CD4-positive, alpha-beta T cell treated with Interleukin-4 for 1 hour (primary cell): Measurements from ENCODE around the gene LARP4B.
"Not testable (repeated sequence)": the region's sequence is repeated elsewhere in the genome, so short reads cannot be mapped to it uniquely, and the experiment has no call there.

Experiments
- DNase-seq, 2 donors: peaks; one replicate each; pipeline ENCODE4 v3.0.0-alpha.2; 2020 to 2022

The LARP4B gene

DNA sequence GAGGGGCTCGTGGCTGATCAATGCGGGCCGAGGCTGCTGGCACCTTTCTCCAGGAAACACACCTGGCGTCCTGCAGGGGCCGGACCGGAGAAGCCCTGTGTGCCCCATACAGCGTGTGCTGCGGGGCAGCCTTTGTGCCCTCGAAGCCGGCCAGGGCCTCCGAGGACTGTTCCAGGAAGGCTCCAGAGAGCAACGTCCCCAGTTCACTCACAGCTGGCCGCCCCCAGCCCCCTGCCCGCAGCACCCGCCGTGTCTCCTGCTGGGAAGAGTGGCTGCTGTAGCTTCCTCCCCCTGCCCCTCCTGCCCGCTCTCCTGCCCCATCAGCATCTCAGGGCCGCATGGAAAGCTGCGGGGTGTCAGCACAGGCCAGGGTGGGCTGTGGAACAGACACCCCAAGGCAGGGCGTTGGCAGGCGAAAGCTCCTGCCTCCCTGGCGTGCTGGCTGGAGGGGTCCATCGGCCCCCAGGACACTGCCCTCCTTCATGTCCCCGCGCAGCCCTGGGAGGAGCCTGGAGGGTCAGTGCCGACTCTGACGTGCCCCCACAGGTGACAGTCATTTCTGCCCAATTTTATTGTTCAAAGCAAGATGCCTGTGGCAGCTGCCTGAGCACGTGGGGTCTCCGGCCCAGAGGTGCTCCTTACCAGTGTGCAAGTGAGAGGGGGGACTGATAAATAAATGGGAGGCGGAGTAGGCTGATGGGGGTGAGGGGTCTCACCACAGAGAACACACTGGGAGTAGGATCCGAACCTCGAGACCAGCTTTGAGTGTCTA, 146.2 kb downstream of the LARP4B start:
- no peak for DNase-seq

DNA sequence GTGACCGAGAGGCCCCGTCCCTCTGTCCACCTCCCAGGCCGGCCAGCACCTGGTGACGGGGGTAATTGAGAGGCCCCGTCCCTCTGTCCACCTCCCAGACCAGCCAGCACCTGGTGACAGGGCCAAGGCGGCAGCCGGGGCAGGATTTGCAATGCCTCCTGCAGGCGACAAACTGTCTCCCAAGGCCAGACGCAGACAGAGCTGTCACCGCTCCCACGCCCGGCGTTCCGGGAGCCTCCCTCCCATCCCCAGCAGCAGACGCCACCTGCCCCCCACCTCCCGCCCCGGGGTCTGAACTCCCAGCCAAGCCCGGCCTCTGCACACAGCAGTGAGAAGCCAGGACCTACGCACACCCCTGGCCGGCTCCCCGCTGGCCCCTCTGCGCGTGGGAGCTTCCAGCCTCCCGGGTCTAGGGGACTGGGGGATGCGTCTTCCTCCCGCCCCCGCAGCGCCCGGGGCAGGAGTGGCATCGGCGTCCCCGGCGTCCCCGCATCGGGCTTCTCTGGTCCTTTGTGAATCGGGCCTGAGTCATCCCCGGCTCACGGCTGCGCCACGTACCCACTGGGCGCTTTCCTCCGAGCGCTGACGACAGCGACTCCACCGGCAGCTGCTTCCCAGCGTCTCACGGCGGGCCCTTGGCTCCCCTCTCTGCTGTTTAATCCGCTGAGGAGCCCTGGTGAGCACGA, 147.0 kb downstream of the LARP4B start:
- DNase-seq = no peak

DNA sequence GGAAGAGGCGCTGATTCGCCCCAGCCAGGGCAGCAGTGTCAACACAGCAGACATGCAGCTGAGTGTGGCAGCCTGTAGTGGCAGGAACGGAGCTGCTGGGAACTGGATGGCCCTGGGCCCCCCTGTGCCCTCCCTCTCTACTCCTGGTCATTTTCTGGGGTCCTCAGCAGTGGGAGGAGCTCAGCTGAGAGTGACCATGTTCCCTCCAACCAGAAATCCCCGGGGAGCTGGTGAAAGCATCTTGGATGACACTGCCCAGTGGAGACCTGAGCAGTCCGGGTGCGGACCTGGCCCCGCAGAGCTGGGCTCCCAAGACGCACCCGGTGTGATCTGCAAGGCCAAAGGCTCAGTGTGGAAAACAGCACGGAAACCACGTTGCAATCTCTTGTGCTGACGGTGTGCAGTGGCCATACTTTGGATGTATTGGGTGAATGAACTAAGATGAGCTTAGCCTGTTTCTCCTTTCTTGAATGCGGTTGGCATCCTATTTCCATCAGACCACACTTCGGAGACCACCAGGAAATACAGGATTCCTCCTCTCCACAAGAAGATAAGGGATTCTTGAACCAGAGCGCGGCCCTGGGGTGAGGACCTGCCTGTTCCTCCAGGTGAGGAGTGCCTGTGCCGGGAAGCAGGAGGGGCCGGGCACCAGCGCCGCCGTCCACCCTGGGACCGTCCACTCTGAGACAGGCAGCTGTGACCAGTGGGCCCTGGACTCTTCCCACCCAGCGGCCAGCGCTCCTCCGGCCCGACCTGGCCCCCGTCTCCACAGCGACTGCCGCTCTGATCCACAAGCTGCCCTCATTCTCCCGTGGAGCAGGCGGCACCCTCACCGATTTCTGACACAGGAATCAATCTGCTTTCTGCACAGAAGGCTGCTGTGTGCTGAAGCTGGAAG, 148.5 kb downstream of the LARP4B start:
- DNase-seq = no peak

DNA sequence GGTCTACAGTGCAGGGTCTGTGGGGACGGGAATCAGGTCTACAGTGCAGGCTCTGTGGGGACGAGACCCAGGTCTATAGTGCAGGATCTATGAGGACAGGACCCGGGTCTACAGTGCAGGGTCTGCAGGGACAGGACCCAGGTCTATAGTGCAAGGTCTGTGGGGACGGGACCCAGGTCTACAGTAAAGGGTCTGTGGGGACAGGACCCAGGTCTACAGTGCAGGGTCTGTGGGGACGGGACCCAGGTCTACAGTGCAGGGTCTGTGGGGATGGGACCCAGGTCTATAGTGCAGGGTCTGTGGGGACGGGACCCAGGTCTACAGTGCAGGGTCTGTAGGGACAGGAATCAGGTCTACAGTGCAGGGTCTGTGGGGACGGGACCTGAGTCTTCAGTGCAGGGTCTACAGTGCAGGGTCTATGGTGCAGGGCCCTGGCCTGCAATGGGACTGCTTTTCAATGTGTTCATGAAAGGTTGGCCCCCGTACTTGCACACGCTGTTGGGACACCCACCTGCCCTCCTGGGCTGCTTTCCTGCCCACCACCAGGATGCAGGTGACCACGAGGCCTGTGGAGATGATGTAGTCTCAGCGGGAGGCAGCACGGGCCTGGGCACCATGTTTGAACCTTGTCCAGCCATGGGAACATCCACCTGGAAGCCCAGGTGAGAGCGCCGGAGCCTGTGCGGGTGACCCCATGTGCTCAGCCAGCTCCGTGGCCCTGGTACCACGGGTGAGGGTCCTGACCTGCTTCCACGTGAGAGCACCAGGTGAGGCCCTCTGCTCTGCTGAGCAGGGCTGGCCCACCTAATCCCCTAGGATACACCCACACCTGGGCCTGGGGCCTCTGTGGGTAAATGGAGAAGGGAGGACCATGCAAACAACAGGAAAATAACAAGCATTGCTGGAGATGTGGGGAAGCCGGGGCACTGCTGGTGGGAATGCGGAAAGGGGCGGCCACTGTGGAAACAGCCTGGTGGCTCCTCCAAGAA, 150.7 kb downstream of the LARP4B start:
- no peak for DNase-seq

DNA sequence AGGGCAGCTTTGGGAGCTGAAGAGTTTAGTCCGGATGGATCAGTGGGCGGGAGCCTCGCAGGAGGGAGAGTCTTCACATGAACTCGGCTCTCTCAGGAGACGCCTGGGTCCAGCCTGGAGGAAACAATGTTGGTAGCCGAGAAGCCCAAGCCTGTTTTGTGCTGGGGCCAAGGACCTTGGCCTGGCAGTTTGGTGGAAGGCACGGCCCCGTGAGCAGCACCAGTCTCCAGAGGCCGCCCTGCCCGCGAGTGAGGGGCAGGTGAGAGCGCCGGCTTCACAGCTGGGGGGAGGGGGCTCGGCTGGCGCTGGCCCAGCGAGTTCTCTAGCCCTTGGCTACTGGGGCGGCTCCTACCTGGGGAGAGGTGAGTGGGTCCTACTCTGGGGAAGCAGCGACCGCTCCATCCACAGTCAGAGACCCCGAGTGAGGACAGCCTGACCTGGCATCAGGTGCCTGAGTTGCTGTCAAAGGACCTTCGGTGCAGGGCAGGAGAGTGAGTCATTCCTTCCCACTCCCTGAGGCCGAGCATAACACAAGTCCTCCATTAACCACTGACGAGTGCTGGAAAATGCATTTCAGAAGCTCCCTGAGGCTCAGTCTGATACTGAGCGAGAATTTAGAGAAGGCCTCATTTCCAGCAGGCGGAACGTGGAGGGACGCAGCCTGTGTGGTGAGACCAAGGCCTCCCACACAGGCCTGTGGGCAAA, 152.7 kb downstream of the LARP4B start:
- DNase-seq = no peak

DNA sequence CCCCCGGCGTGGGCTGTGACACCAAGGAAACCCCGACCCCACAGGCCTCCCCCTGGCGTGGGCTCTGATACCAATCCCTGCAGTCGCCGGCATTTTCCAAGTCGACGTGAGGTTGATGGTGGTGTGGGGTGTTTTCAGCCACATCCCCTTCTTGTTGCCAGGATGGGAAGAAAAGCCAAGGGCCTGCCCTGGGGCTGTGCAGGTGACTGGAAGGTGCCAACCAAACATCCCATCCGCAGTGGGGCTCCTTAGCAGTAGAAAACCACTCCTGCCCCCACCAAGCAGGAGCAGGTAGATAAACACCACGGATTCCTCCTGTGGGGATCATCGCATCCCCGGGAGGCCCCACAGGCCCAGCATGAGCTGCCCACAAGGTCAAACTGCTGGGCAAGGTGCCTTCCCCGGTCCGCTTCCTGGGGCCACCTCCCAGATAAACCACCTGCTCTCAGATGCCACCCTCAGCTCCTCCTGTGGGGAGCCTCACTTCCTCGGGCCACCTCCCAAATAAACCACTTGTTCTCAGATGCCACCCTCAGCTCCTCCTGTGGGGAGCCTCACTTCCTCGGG, 153.5 kb downstream of the LARP4B start:
- no peak for DNase-seq

DNA sequence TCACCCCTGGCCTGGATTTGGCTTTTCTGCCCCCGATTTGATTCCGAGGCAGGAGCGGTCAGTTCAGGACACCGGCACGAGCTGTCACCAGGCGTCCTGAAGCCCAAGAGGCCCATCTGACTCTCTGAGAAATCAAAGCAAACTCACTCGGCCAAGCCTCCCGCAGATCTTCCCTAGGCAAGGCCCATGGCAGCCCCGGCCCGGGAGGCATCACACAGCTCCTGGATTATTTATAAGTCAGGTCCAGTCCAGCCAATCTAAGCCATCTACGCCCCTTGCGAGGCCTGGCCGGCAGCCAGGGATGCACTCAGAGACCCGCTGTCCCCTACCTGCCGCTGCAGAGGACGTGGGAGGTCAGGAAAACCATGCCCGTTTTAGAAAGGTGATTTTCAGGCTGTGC, 154.7 kb downstream of the LARP4B start:
- no peak for DNase-seq

DNA sequence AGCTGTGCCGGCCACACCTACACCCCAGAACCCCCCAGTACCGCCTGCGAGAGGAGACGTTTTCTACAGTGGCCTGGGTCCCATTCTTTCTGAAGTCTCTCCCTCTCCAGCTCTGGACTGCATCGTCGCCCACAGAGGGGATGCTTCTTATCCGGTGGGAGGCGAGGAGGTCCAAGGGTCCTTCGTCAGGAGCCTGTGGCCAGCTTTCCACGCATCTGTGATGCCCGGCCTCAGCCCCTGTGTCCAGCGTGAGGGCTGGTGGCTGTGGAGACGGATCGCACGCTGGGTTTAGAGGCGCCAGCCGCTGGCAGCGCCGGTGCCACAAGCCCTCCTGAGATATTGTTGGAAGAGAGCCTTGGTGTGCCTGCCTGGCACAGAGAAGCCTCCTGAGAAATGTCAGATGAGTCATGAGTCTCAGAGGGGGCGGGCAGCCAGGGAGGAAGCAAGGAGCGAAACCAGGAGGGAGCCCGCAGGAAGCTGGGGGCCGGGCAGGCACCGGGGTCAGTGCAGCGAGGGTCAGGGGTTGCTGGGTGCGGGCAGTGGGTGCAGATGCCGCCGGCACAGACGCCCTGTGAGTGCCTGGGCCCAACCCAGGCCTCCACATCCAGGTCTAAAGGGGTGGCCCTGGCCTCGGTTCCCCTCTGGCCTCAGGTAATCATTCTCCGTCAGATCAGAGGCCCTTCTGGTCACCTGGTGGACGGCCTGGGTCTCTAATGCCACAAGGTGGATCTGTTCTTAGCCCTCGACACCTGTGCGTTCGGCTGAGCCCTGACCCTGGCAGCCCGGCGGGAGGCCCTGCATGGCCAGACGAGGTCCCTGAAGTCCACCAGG, 156.0 kb downstream of the LARP4B start:
- no peak for DNase-seq

DNA sequence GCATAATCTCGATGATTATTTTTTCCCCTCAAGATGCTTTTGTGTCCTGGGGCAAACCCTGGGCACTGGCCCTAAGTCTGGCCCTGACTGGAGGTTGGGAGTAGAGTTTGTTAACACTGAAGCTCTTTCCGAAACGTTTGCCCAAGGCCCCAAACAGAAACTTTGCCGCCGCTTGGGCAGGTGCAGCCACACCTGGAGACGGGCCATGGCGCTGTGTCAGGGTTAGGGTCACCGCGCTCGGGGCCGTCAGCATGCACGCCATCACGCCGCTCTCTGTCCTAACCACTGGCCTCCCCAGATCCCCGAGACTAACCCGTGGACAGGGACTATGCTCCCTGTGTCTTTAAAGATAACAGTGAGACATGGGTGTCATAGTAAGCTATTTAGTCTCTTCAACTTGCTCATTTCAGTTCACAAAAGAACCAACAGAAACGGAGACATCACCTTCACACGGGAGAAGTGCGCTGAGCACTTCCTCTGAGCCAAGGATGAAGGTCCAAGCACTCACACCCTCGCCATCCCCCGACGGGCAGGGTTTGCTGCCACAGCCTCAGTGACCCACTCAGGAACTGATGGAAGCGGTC, 156.8 kb downstream of the LARP4B start:
- no peak for DNase-seq

DNA sequence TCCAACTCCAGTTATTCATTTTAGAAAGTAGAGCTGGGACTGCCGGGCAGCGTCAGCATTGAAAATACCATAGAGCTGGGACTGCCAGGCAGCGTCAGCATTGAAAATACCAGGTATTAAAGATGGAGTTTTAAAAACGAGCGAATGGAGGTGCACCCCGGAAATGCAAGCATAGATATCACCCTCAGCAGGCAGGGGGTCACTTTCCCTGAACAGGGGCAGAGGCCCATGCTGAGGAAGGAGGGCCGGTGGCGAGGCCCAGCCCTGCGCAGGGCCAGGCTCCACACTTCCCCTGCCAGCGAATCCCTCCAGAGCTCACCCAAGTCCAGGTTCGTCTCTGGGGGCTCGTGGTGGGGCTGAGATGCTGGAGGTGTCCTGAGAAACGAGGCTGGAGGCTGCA, 157.3 kb downstream of the LARP4B start:
- DNase-seq = no peak

DNA sequence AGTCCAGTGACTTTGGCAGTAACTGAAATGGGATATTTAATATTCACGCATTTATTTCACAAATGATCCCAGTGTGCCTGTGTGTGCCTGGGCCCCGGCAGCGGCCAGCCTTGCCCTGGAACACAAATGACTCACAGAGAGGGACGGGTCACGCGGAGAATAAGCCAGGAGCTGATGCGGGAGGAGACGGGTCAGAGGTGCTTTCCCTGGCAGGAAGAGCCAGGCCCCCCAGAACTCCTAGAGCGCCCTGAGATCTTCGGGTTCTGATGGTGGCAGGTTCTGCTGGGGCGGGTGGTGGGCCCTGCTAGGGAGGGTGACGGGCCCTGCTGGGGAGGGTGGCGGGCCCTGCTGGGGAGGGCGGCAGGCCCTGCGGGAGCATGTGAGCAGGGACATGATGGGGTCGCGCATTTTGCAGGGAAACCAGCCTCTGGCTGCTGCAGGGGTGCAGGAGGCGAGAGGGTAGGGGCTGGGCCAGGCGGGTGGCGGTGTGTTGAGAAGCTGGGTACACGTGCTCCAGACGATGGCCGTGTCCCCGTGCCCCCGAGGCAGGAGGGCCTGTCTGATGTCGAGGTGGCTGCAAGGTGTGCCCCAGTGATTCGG, 157.8 kb downstream of the LARP4B start:
- DNase-seq = no peak

DNA sequence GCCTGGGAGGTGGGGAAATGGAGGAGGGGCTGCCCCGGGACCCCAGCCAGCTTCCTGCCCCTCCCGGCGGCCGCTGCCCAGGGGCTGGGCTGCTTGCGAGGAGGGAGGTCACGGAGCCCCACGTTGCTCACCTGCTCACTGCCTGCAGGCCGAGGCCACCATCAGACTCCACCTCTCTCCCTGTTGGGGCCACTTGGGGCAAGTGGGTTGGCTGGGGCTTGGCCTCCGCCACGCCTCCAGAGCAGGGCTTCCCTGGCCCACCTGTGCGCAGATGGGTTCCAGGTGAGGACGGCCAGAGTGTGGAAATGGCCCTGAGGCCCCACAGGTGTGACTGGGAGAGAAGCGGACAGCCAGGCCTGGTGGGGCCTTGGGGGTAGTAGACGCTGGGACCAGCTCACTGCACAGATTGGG, 159.3 kb downstream of the LARP4B start:
- DNase-seq = no peak

DNA sequence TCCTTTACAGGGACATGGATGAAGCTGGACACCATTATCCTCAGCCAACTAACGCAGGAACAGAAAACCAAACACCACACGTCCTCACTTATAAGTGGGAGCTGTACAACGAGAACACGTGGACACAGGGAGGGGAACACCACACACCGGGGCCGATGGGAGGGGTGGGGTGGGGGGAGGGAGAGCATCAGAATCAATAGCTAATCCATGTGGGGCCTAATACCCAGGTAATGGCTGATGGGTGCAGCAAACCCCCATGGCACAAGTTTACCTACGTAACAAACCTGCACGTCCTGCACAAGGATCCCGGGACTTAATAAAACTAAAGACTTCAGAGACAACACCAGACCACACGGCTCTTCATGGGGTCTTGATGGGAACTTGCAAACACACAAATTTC, 159.9 kb downstream of the LARP4B start:
- no peak for DNase-seq

DNA sequence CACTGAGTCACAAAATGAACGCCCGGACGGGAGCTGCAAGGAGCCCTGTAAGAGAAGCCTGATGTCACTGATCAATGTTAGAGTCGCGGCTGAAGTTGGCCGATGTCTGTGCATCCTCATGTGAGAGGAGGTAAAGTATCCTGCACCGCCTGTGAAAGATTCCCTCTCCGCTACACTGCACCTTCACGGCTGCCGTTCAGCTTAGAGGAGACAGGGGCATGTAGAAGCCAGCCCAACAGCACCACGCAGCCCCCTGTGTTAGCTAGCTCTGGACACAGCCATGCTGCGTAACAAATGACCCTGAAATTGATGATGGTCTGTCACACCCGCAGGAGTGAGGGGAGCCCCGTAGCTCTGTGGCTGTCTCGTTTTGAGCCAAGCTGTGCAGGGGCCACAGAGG, 160.5 kb downstream of the LARP4B start:
- DNase-seq = no peak

DNA sequence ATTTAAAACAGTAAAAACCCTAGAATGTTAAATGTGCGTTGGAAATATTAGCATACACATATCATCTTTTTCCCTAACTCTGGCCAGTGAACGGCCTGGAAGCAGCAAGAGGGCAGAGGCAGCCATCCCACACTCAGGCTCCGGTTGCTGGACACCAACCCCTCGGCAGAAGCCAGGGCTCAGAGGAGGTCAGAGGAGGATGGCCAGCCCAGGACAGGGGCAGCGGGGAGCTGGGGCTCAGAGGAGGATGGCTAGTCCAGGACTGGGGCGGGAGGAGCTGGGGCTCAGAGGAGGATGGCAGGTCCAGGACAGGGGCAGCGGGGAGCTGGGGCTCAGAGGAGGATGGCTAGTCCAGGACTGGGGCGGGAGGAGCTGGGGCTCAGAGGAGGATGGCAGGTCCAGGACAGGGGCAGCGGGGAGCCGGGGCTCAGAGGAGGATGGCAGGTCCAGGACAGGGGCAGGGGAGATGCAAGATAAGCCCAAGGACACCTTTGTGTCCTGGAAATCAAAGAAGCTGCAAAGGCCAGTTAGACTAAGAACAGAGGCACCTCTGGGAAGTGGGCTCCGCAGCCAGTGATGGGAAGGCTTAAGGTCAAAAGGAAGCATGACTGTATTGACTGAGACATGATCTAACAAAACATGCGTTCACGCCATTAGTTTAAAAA, 161.3 kb downstream of the LARP4B start:
- not testable (repeated sequence) for DNase-seq

DNA sequence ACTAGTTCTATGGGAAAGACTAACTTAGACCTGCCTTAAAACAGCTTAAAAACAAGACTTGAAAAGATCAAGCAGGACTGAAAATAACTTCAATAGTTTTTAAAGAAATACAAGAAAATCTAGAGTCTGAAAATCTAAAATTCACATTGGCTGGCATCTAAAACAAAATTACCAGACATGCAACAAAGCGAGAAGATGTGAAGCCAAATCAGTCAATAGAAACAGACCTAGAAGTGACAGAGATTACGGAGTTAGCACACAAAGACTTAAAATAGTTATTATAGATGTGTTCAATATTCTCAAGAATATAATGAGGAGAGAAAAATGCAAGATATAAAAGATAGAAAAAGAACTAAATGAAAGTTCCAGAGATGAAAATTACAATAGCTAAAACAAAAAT, 163.7 kb downstream of the LARP4B start:
- no peak for DNase-seq

DNA sequence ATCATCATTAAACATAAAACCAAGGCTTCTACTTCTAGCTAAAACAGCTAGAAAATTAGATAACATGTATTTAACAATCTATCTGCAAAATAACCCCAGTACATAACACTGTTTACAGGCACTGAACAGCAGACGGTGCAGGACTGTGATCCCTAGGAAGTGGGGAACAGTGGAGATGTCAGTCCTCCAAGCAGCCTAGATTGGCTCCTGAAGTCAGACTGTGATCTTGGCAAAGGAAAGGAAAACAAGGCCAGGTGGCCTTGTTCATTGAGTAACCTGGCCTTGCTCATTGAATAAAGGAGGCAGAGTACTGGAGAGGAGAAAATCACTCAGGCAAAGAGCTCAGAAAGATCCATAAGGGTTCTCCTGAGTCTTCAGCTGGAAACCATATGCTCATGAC, 164.3 kb downstream of the LARP4B start:
- DNase-seq = no peak

DNA sequence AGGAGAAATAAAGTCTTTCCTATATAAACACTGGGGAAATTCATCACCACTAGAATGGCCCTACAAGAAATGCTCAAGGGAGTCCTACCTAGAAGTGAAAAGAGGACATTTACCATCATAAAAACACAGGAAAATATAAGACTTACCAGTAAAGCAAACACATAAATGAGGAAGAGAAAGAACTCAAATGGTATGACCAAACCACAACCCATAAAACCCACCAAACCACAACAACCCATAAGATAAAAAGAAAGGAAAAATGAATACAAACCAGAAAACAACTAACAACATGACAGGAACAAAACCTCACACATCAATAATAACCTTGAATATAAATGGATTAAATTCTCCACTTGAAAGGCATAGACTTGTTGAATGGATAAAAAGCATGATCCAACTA, 170.1 kb downstream of the LARP4B start:
- DNase-seq = no peak

DNA sequence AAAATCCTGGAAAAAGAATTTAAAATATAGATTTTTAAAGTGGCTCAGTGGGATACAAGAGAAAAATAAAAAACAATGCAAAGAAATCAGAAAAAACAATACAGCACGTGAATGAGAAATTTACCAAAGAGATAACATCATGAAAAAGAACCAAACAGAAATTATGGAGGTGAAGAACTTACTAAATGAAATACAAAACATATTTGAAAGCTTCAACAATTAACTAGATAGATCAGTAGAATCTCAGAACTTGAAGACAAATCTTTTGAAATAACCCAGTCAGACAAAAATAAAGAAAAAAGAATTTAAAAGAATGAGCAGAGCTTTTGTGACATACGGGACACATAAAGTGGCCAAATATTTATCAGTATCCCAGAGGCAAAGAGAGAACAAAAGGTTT, 170.9 kb downstream of the LARP4B start:
- no peak for DNase-seq
